Peyer's patch (tissue), 4 donors: ENCODE measurements around the gene SPOCK3.

Experiments used
- CTCF ChIP-seq, 6 experiments: fragments of 450-650 bp in 4 of 6; fragments of 200-600 bp in 2 of 6; sonication (generic) in 1 of 6; IDR thresholded peaks; one replicate each; pipeline ENCODE4 v1.5.1; 2017 to 2019; ENCODE audit warnings: antibody characterized with exemption in 6 of 6, mild to moderate bottlenecking in 3 of 6, moderate library complexity in 1 of 6
- POLR2A ChIP-seq, 2 donors: fragments of 450-650 bp; IDR thresholded peaks; one replicate each; pipeline ENCODE4 v1.5.1; 2017; ENCODE audit warnings: antibody characterized with exemption in 2 of 2, mild to moderate bottlenecking in 2 of 2, moderate library complexity in 2 of 2

GRCh38 chr4:166957451-166957850 lies 276.8 kb downstream of the SPOCK3 start:
- TF ChIP-seq CTCF (IDR thresholded peaks at IDR 0.05) (no peak), POLR2A (IDR thresholded peaks at IDR 0.05) (no peak)
